Breast epithelium (tissue), 4 donors: Measurements from ENCODE around the gene FMN1. TPM values are rescaled to one million over a fixed set of nuclear protein-coding genes. Genes with fewer than 3 reads are reported as not detected.

Experiments used
- DNase-seq, 2 donors: peaks; one replicate each; pipeline ENCODE4 v3.0.0-alpha.2; 2019; ENCODE audit warnings: low spot score in 2 of 2
- H3K27ac ChIP-seq, 2 donors: fragments of 200-600 bp; sonication (generic) in 1 of 2; one replicate each; pipeline ENCODE4 v1.5.1; 2016 to 2019; ENCODE audit warnings: mild to moderate bottlenecking in 1 of 2
- H3K27me3 ChIP-seq, 2 donors: fragments of 200-600 bp; sonication (generic) in 1 of 2; one replicate each; pipeline versions ENCODE4 v1.5.1 to v1.6.0; 2017 to 2019; ENCODE audit warnings: control low read depth in 1 of 2, mild to moderate bottlenecking in 1 of 2
- H3K36me3 ChIP-seq: fragments of 200-600 bp; one replicate; pipeline ENCODE4 v1.5.1; 2019
- H3K4me1 ChIP-seq, 2 donors: fragments of 200-600 bp; sonication (generic); one replicate each; pipeline ENCODE4 v1.5.1; 2016 to 2019; ENCODE audit warnings: control low read depth in 1 of 2
- H3K4me3 ChIP-seq, 3 donors: fragments of 200-600 bp; sonication (generic); 1 replicate in 2 of 3; 2 replicates in 1 of 3; pipeline ENCODE4 v1.5.1; 2016 to 2019; ENCODE audit warnings: mild to moderate bottlenecking in 3 of 3, moderate library complexity in 2 of 3
- H3K9me3 ChIP-seq, 2 donors: fragments of 200-600 bp; sonication (generic) in 1 of 2; one replicate each; pipeline ENCODE4 v1.5.1; 2016 to 2019; ENCODE audit warnings: control low read depth in 1 of 2
- CTCF ChIP-seq, 3 donors: fragments of 450-650 bp; IDR thresholded peaks; one replicate each; pipeline ENCODE4 v1.5.1; 2016 to 2017; ENCODE audit warnings: antibody characterized with exemption in 3 of 3, mild to moderate bottlenecking in 3 of 3, moderate library complexity in 3 of 3
- POLR2A ChIP-seq: fragments of 450-650 bp; IDR thresholded peaks from one replicate; pipeline ENCODE4 v1.6.1; 2016; ENCODE audit warnings: antibody characterized with exemption, mild to moderate bottlenecking, moderate library complexity
- POLR2AphosphoS5 ChIP-seq, 3 donors: sonication (generic); formaldehyde crosslinking; IDR thresholded peaks; one replicate each; pipeline ENCODE4 v1.6.1; 2017; ENCODE audit warnings: antibody characterized with exemption in 3 of 3
- intact Hi-C: fragments of 100-400 bp; cut with DNase I; formaldehyde crosslinking; loops from one replicate; pipeline ENCODE4 v1.15.1; 2023; ENCODE audit warnings: low total_unique reads
- total RNA-seq, 3 donors: library from RNA; depleted of rRNA; stranded (reverse); fragments of >200 nt; gene quantifications; one replicate each; pipeline ENCODE4 v1.1.0, GENCODE V29; 2016

FMN1 gene
- total RNA-seq, 3 donors from 2014 or later: 33.1 to 56.8 (median 50.7) TPM

- Histone ChIP-seq H3K27me3 (no peaks in the 10 kb centered on the region), H3K4me1 (no peaks in the 10 kb centered on the region), H3K36me3 (no peaks in the 10 kb centered on the region), H3K27ac (no peak overlapping the region), H3K4me3 (no peak overlapping the region), H3K9me3 (no peaks in the 10 kb centered on the region)
- intact Hi-C loops: no loop called here
- no peak for TF ChIP-seq CTCF (IDR thresholded peaks at IDR 0.05)
- TF ChIP-seq POLR2AphosphoS5 (IDR thresholded peaks at IDR 0.05): no peak
- TF ChIP-seq POLR2A: no peak
- no peak for DNase-seq
These were observed 237.3 kb downstream of the FMN1 start for GRCh38 chr15:32957219-32957618.

DNA sequence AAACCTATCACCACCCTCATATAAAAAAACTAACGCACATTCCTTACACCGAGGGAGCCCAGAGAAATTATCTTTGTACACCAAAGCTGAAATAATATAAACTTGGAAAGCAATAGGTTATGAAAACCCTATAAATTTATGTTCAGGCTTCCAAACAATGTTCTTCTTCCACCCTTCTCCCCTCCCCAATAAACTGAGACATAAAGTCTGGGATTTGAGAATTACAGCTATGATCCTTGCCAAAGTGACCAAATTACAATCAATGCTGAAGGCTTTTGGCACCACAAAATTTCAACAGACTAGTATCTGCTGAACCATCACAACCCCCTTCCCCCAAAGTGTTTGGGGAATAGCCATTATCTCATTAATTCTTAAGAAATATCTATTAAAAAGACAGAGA is 237.8 kb downstream of the FMN1 start:
- Histone ChIP-seq H3K4me1 (no peaks in the 10 kb centered on the region), H3K36me3 (no peaks in the 10 kb centered on the region), H3K27ac (no peak overlapping the region), H3K4me3 (no peak overlapping the region), H3K27me3 (no peaks in the 10 kb centered on the region), H3K9me3 (no peaks in the 10 kb centered on the region)
- DNase-seq: no peak
- TF ChIP-seq CTCF (IDR thresholded peaks at IDR 0.05): no peak
- TF ChIP-seq POLR2AphosphoS5 (IDR thresholded peaks at IDR 0.05): no peak
- TF ChIP-seq POLR2A: no peak
- intact Hi-C loops: no loop called here

- no peak overlapping the region for H3K4me3 ChIP-seq
- H3K9me3 ChIP-seq: no peaks in the 10 kb centered on the region
- no peak for TF ChIP-seq POLR2AphosphoS5 (IDR thresholded peaks at IDR 0.05)
- no peak for TF ChIP-seq CTCF (IDR thresholded peaks at IDR 0.05)
- no peak for TF ChIP-seq POLR2A
- H3K4me1 ChIP-seq: no peaks in the 10 kb centered on the region
- H3K27ac ChIP-seq: no peak overlapping the region
- H3K27me3 ChIP-seq: no peaks in the 10 kb centered on the region
- no peak for DNase-seq
- no peaks in the 10 kb centered on the region for H3K36me3 ChIP-seq
- intact Hi-C loops: no loop called here
These were observed 238.5 kb downstream of the FMN1 start for GRCh38 chr15:32956006-32956405.

DNA sequence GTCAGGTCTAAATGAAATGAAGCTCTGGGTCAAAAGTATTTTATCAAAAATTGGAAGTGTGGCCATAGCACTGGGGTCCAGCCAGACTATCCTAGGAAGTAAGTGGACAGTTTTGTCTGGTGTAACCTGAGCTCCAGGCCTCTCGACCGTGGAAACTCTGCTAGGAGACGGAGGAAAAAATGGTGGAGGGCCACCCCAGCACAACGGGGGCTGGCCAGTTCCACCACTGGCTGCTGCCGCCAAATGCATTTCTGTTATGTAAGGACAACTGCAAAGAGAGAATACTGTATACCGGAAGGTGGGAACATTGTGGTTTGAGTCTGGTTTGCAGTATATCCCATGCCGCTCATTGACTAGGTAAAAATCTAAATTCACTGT is 241.0 kb downstream of the FMN1 start:
- no peak overlapping the region for H3K27ac ChIP-seq
- no peak for DNase-seq
- intact Hi-C loops: no loop called here
- H3K4me1 ChIP-seq: no peaks in the 10 kb centered on the region
- no peak for TF ChIP-seq POLR2AphosphoS5 (IDR thresholded peaks at IDR 0.05)
- TF ChIP-seq CTCF (IDR thresholded peaks at IDR 0.05): no peak
- no peak for TF ChIP-seq POLR2A
- no peaks in the 10 kb centered on the region for H3K27me3 ChIP-seq
- no peak overlapping the region for H3K4me3 ChIP-seq
- H3K36me3 ChIP-seq: no peaks in the 10 kb centered on the region
- no peaks in the 10 kb centered on the region for H3K9me3 ChIP-seq

DNA sequence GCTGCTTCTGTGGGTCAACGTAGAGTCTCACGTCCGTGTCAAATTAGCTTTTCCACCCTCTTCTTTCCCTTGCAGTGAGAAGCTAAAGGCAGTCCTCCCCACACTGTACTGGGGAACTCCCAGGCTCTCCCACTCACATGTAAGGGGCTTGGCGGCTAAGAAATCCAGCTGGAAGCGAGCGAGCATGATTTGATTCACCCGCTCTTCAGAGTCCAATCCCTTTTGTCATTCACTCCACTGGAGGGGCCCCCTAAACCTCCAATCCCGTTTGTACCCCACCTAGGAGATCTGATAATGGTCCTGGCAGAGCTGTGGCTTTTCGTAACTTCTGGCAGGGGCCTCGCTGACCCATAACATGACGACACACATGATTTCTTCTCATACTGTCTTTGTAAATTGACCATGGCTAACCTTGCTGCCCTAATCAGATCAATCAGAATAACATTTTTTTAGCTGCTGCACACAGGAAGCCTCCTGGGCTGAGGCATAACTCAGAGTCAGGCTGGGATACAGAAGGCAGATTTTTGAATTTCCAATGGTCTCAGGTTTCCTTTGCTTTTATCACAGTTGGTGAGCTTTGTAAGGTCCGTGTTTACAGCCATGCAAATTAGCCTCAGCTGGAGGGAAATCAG is 241.5 kb downstream of the FMN1 start:
- no peak for DNase-seq
- Histone ChIP-seq H3K4me3 (no peak overlapping the region), H3K27ac (no peak overlapping the region), H3K27me3 (no peaks in the 10 kb centered on the region), H3K4me1 (no peaks in the 10 kb centered on the region), H3K36me3 (no peaks in the 10 kb centered on the region), H3K9me3 (no peaks in the 10 kb centered on the region)
- intact Hi-C loops: no loop called here
- TF ChIP-seq CTCF (IDR thresholded peaks at IDR 0.05) (no peak), POLR2A (no peak), POLR2AphosphoS5 (IDR thresholded peaks at IDR 0.05) (no peak)
